Activated naive CD4-positive, alpha-beta T cell treated with anti-CD3 and anti-CD28 coated beads, Interleukin-2, amount 10 ng/mL, durations not matched to agents 7 days and 5 days (primary cell): ENCODE results near the gene NCBP3.
"Not testable (repeated sequence)": the region's sequence is repeated elsewhere in the genome, so short reads cannot be mapped to it uniquely, and the experiment has no call there.

Experiments
- CTCF ChIA-PET: fragments of 350-600 bp; sonication (Branson Sonifier 250); formaldehyde crosslinking; loops from one replicate; lab custom pipeline; 2021; ENCODE audit warnings: antibody characterized with exemption; lab: Charles Lee
- DNase-seq: peaks from one replicate; pipeline ENCODE4 v3.0.0-alpha.2; 2020
- H3K27ac Mint-ChIP-seq: one replicate; pipeline ENCODE4 v1.8.0; 2021; ENCODE audit warnings: mild to moderate bottlenecking, moderate library complexity, mixed read lengths
- H3K27me3 Mint-ChIP-seq: one replicate; pipeline ENCODE4 v1.8.0; 2021; ENCODE audit warnings: mild to moderate bottlenecking, mixed read lengths
- H3K36me3 Mint-ChIP-seq: one replicate; pipeline ENCODE4 v1.8.0; 2021; ENCODE audit warnings: mixed read lengths
- H3K4me1 Mint-ChIP-seq: one replicate; pipeline ENCODE4 v1.8.0; 2021; ENCODE audit warnings: mixed read lengths
- H3K4me3 Mint-ChIP-seq: one replicate; pipeline ENCODE4 v1.8.0; 2021; ENCODE audit warnings: mild to moderate bottlenecking, moderate library complexity, mixed read lengths
- H3K9me3 Mint-ChIP-seq: one replicate; pipeline ENCODE4 v1.8.0; 2021; ENCODE audit warnings: mixed read lengths

The NCBP3 gene

GRCh38 chr17:3848229-3848835, 2.3 kb upstream of the NCBP3 start:
- DNase-seq, result peak; percentile 20
- Mint-ChIP-seq H3K4me3 (no peak overlapping the region), H3K9me3 (no peaks in the 10 kb centered on the region), H3K36me3 (peaks cover 10% of the 10 kb centered on the region), H3K27me3 (peaks cover 54% of the 10 kb centered on the region), H3K27ac (no peak overlapping the region), H3K4me1 (peaks cover 26% of the 10 kb centered on the region)
- CTCF ChIA-PET, result interaction anchor here (7.7 kb wide), 1 partner anchor 113 kb away, joined by 114 read pairs; no protein-coding TSS in a partner anchor

- CTCF ChIA-PET, result interaction anchor here (0.6 to 7.7 kb wide), 6 partner anchors 11 to 128 kb away, joined by 3 to 114 read pairs (median 10); no protein-coding TSS in a partner anchor
- H3K36me3 Mint-ChIP-seq, result peaks cover 17% of the 10 kb centered on the region
- H3K4me3 Mint-ChIP-seq, result no peak overlapping the region
- H3K9me3 Mint-ChIP-seq, result no peaks in the 10 kb centered on the region
- DNase-seq, result peak; percentile 15
- H3K27me3 Mint-ChIP-seq, result peaks cover 50% of the 10 kb centered on the region
- peaks cover 26% of the 10 kb centered on the region for H3K4me1 Mint-ChIP-seq
- no peak overlapping the region for H3K27ac Mint-ChIP-seq
These were observed 1.2 kb upstream of the NCBP3 start for GRCh38 chr17:3847165-3847670.

- Mint-ChIP-seq H3K9me3 (no peaks in the 10 kb centered on the region), H3K27me3 (peaks cover 45% of the 10 kb centered on the region), H3K4me3 (peak overlapping the region; percentile 95), H3K36me3 (peaks cover 18% of the 10 kb centered on the region), H3K27ac (no peak overlapping the region), H3K4me1 (peaks cover 26% of the 10 kb centered on the region)
- DNase-seq, result peak; percentile 9
- CTCF ChIA-PET, result interaction anchor here (1.1 to 7.7 kb wide), 13 partner anchors 9 to 226 kb away, joined by 3 to 114 read pairs (median 6); no protein-coding TSS in a partner anchor
These were observed 555 bp upstream of the NCBP3 start for GRCh38 chr17:3846437-3847164.

- CTCF ChIA-PET, result interaction anchor here (0.9 to 7.7 kb wide), 16 partner anchors 9 to 231 kb away, joined by 3 to 114 read pairs (median 6); no protein-coding TSS in a partner anchor
- peak; percentile 60 for DNase-seq
- peak overlapping the region; percentile 95 for H3K4me3 Mint-ChIP-seq
- peaks cover 26% of the 10 kb centered on the region for H3K4me1 Mint-ChIP-seq
- peak overlapping the region; percentile 91 for H3K27ac Mint-ChIP-seq
- H3K9me3 Mint-ChIP-seq, result no peaks in the 10 kb centered on the region
- peaks cover 26% of the 10 kb centered on the region for H3K36me3 Mint-ChIP-seq
- H3K27me3 Mint-ChIP-seq, result peaks cover 32% of the 10 kb centered on the region
These were observed 790 bp downstream of the NCBP3 start for GRCh38 chr17:3845291-3845620.

DNA sequence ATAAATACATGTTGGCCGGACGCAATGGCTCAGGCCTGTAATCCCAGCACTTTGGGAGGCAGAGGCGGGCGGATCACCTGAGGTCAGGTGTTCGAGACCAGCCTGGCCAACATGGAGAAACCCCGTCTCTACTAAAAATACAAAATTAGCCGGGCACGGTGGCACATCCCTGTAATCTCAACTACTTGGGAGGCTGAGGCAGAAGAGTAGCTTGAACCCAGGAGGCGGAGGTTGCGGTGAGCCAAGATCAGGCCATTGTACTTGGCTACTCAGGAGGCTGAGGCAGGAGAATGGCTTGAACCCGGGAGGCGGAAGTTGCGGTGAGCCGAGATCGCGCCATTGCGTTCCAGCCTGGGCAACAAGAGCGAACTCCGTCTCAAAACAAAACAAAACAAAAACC, 1.5 kb downstream of the NCBP3 start:
- H3K9me3 Mint-ChIP-seq, result not testable (repeated sequence)
- CTCF ChIA-PET, result interaction anchor here (1.0 to 7.7 kb wide), 15 partner anchors 10 to 230 kb away, joined by 3 to 114 read pairs (median 4); no protein-coding TSS in a partner anchor
- H3K4me1 Mint-ChIP-seq, result peaks cover 26% of the 10 kb centered on the region

GRCh38 chr17:3843935-3844516, 2.0 kb downstream of the NCBP3 start:
- Mint-ChIP-seq H3K27me3 (peaks cover 22% of the 10 kb centered on the region), H3K27ac (peak overlapping the region; percentile 5), H3K9me3 (no peaks in the 10 kb centered on the region), H3K4me3 (peak overlapping the region; percentile 95), H3K4me1 (peaks cover 26% of the 10 kb centered on the region), H3K36me3 (peaks cover 35% of the 10 kb centered on the region)
- CTCF ChIA-PET, result interaction anchor here (0.6 to 7.7 kb wide), 16 partner anchors 16 to 231 kb away, joined by 3 to 114 read pairs (median 4); no protein-coding TSS in a partner anchor
- DNase-seq, result peak; percentile 72

More for the DNA sequence above, 1.5 kb downstream of the NCBP3 start:
- Mint-ChIP-seq H3K4me3 (peak overlapping the region; percentile 95), H3K27me3 (peaks cover 27% of the 10 kb centered on the region), H3K36me3 (peaks cover 32% of the 10 kb centered on the region)
- not testable (repeated sequence) for DNase-seq, H3K27ac Mint-ChIP-seq

- Mint-ChIP-seq H3K4me3 (no peak overlapping the region), H3K27ac (no peak overlapping the region), H3K27me3 (no peaks in the 10 kb centered on the region), H3K36me3 (peaks cover 55% of the 10 kb centered on the region), H3K9me3 (no peaks in the 10 kb centered on the region), H3K4me1 (peaks cover 2% of the 10 kb centered on the region)
- CTCF ChIA-PET, result interaction anchor here (1.4 to 6.4 kb wide), 3 partner anchors 8 to 100 kb away, joined by 4 to 40 read pairs (median 16); partner anchors contain the start of gene NCBP3
- DNase-seq, result peak; percentile 17
These were observed 7.8 kb downstream of the NCBP3 start for GRCh38 chr17:3838206-3838605.

DNA sequence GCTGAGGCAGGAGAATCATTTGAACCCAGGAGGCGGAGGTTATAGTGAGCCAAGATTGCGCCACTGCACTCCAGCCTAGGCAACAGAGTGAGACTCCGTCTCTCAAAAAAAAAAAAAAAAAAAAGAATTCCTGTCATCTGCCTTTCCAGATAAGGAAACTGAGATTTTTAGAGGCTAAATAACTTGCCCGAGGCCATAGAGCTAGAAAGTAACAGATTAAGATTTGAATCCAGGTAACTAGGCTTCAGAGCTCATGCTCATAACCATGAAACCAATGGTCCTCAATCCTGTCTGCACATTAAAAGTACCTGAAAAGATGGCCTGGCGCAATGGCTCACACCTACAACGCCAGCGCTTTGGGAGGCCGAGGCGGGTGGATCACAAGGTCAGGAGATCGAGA, 9.5 kb downstream of the NCBP3 start:
- Mint-ChIP-seq H3K9me3 (no peaks in the 10 kb centered on the region), H3K27me3 (no peaks in the 10 kb centered on the region), H3K4me1 (peaks cover 2% of the 10 kb centered on the region), H3K36me3 (peaks cover 49% of the 10 kb centered on the region), H3K27ac (no peak overlapping the region), H3K4me3 (no peak overlapping the region)
- CTCF ChIA-PET, result interaction anchor here (1.1 to 6.4 kb wide), 2 partner anchors 9 kb away, joined by 3 to 40 read pairs; partner anchors contain the start of gene NCBP3
- no peak for DNase-seq

DNA sequence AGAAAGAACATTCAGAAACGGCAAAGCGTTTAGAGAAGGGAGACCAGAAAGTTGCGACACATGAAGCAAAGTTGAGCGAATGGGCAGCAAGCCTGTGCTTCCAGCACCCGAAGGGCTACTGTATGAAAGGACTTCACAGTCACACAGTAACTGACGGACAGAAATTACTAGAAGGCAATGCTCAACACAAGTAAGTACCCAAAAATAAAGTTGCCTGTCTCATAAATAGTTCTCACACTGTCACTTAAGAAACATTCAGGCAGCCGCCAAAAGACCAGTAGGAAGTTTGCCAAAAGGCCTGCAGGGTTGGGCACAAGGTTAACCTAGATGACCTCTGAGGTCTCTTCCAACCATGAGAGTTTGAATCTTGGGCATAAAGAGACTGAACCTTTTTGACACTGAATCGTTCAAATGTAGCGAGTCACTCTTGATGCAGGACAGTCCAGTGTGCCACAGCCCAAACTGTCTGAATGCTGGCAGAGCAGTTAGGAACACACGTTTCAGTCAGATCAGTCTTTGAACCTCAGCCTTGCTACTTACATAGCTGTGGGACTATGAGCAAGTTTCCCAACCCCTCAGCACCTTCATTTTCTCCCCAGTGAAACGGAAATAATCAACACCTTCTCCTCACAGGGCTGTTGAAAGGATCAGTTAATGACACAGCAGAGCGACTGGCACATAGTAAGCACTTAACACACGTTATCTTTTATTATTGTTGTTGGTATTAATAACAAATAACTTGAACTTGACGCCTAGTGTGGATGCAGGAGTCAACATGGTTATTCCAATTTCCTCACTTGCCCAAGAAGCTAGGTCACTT, 10.4 kb downstream of the NCBP3 start:
- Mint-ChIP-seq H3K4me1 (peaks cover 2% of the 10 kb centered on the region), H3K27ac (no peak overlapping the region), H3K9me3 (no peaks in the 10 kb centered on the region), H3K36me3 (peaks cover 42% of the 10 kb centered on the region), H3K27me3 (no peaks in the 10 kb centered on the region), H3K4me3 (no peak overlapping the region)
- DNase-seq, result peak; percentile 7
- CTCF ChIA-PET, result interaction anchor here (1.1 to 6.4 kb wide), 3 partner anchors 8 to 10 kb away, joined by 3 to 40 read pairs (median 4); partner anchors contain the start of gene NCBP3

GRCh38 chr17:3834811-3835210, 11.2 kb downstream of the NCBP3 start:
- no peaks in the 10 kb centered on the region for H3K9me3 Mint-ChIP-seq
- DNase-seq, result no peak
- no peak overlapping the region for H3K27ac Mint-ChIP-seq
- CTCF ChIA-PET, result interaction anchor here (1.7 kb wide), 1 partner anchor 10 kb away, joined by 4 read pairs; no protein-coding TSS in a partner anchor
- H3K27me3 Mint-ChIP-seq, result no peaks in the 10 kb centered on the region
- H3K4me1 Mint-ChIP-seq, result peaks cover 2% of the 10 kb centered on the region
- H3K4me3 Mint-ChIP-seq, result no peak overlapping the region
- peaks cover 37% of the 10 kb centered on the region for H3K36me3 Mint-ChIP-seq

- Mint-ChIP-seq H3K4me3 (no peak overlapping the region), H3K4me1 (peaks cover 2% of the 10 kb centered on the region), H3K9me3 (no peaks in the 10 kb centered on the region), H3K27me3 (no peaks in the 10 kb centered on the region), H3K36me3 (peaks cover 30% of the 10 kb centered on the region), H3K27ac (no peak overlapping the region)
- CTCF ChIA-PET, result interaction anchor here (1.0 to 10.9 kb wide), 13 partner anchors 10 to 149 kb away, joined by 3 to 374 read pairs (median 9); partner anchors contain the start of gene NCBP3
- DNase-seq, result no peak
These were observed 17.2 kb downstream of the NCBP3 start for GRCh38 chr17:3828852-3829232.

DNA sequence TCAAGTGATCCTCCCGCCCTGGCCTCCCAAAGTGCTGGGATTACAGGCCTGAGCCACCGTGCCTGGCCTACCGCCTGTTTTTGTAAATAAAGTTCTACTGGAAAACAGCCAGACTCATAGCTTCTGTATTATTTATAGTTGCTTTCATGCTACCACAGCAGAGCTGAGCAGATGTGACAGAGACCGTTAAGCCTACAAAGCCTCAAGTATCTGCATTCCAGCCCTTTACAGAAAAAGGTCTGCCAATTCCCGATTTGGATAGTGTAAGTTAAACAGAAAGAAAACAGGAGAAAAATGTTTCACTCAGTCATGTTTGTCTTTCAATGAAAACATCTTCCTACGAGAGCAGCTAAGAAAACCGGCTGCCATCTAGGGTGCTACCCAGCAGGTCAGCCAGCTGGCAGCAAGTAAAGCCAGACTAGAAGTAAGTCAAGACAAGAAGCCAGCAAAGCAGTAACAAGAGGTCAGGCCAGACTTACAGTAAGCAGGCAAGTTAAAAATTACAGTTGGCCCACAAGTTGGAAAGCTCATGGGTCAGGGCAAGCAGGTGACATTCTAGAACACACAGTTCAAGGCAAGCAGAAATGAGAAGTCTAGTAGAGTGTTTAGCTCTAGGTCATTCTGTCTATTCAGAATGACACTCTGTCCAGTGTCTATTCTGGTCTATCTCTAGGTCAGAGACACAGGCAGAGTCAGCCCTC, 17.7 kb downstream of the NCBP3 start:
- CTCF ChIA-PET, result interaction anchor here (0.8 to 10.9 kb wide), 16 partner anchors 10 to 151 kb away, joined by 3 to 374 read pairs (median 7); partner anchors contain the start of gene NCBP3
- no peak overlapping the region for H3K27ac Mint-ChIP-seq
- peak; percentile 8 for DNase-seq
- H3K27me3 Mint-ChIP-seq, result no peaks in the 10 kb centered on the region
- peaks cover 2% of the 10 kb centered on the region for H3K4me1 Mint-ChIP-seq
- no peak overlapping the region for H3K4me3 Mint-ChIP-seq
- H3K36me3 Mint-ChIP-seq, result peaks cover 28% of the 10 kb centered on the region
- no peaks in the 10 kb centered on the region for H3K9me3 Mint-ChIP-seq
